T-helper 17 cell (primary cell): ENCODE data around the gene TREH. TPM values are rescaled to one million over a fixed set of nuclear protein-coding genes. Genes with fewer than 3 reads are reported as not detected.
"Not testable (repeated sequence)": the region's sequence is repeated elsewhere in the genome, so short reads cannot be mapped to it uniquely, and the experiment has no call there.

Experiments used
- ATAC-seq: fragments of 150-1000 bp; cut with Tn5 transposase; 2 replicates; pipeline ENCODE4 v1.10.0; 2021; ENCODE audit warnings: mild to moderate bottlenecking, moderate library complexity
- DNase-seq, 3 donors: peaks; one replicate each; pipeline versions ENCODE4 v3.0.0 to v3.0.0-alpha.2; 2020 to 2021
- H3K9me3 ChIP-seq: one replicate; pipeline ENCODE4 v1.7.0; 2013; ENCODE audit warnings: low read length, mild to moderate bottlenecking; ENCODE audit not compliant: control insufficient read depth, poor library complexity, severe bottlenecking
- H3K27ac Mint-ChIP-seq: one replicate; pipeline ENCODE4 v1.8.0; 2022; ENCODE audit warnings: mild to moderate bottlenecking, moderate library complexity, mixed read lengths
- H3K27me3 Mint-ChIP-seq: one replicate; pipeline ENCODE4 v1.8.0; 2022; ENCODE audit warnings: mixed read lengths
- H3K36me3 Mint-ChIP-seq: one replicate; pipeline ENCODE4 v1.8.0; 2022; ENCODE audit warnings: low read depth, mixed read lengths
- H3K4me1 Mint-ChIP-seq: one replicate; pipeline ENCODE4 v1.8.0; 2022; ENCODE audit warnings: mild to moderate bottlenecking, mixed read lengths
- H3K4me3 Mint-ChIP-seq: one replicate; pipeline ENCODE4 v1.8.0; 2022; ENCODE audit warnings: mild to moderate bottlenecking, moderate library complexity, mixed read lengths
- total RNA-seq, 4 donors: library from RNA in 2 of 4; stranded (reverse) in 2 of 4; gene quantifications; one replicate each; pipeline ENCODE4 v1.2.3 and lab custom pipeline; 2022 to 2026

Gene TREH
- total RNA-seq, 2 donors from 2014 or later: not detected

DNA sequence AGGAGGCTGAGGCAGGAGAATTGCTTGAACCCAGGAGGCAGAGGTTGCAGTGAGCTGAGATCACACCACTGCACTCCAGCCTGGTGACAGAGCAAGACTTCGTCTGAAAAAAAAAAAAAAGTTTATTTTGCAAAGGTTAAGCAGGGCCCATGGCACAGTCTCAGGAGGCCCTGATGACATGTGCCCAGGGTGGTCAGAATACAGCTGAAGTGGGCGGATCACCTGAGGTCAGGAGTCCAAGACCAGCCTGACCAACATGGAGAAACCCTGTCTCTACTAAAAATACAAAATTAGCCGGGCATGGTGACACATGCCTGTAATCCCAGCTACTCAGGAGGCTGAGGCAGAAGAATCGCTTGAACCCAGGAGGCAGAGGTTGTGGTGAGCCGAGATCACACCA is 35.0 kb upstream of the TREH start:
- H3K36me3 Mint-ChIP-seq, DNase-seq, ATAC-seq, H3K27ac Mint-ChIP-seq, H3K27me3 Mint-ChIP-seq, H3K9me3 ChIP-seq, H3K4me3 Mint-ChIP-seq: not testable (repeated sequence)
- peaks cover 15% of the 10 kb centered on the region for H3K4me1 Mint-ChIP-seq

DNA sequence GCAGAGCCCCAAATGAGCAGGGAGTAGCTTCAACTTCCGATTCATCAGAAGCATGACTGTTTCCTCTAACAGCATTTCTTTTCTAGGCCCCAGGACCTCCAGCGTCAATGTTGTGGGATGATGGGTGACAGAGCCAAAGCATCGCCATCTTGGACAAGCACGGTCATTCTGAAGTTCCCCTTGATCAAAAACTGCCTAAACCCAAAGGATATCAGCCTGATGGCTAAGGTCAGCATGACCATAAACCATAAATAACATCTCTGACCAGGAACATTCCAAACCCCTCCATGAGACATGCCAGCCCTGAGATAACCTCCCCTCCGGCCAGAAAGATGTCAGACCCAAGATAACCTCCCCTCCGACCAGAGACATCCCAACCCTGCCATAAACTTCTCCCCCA is 28.8 kb upstream of the TREH start:
- ATAC-seq: no peak
- no peak overlapping the region for H3K4me3 Mint-ChIP-seq
- no peaks in the 10 kb centered on the region for H3K36me3 Mint-ChIP-seq
- peaks cover 19% of the 10 kb centered on the region for H3K4me1 Mint-ChIP-seq
- no peak overlapping the region for H3K27ac Mint-ChIP-seq
- DNase-seq: no peak
- no peaks in the 10 kb centered on the region for H3K27me3 Mint-ChIP-seq
- no peaks in the 10 kb centered on the region for H3K9me3 ChIP-seq

DNA sequence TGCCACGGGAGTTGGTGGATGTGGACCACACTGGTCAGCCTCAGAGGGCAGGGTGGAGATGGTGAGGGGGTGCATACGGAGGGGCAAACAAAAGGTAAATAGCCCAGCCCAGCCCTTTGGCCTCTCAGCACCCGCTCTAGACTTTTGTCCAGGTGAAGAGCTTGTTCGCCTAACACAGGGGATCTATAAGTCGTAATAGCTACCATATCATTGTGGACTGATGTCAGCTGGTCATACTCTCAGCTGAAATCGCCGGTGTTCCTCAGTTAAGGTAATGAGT is 27.0 kb upstream of the TREH start:
- Mint-ChIP-seq H3K4me1 (peaks cover 22% of the 10 kb centered on the region), H3K27ac (peak overlapping the region; percentile 94)

DNA sequence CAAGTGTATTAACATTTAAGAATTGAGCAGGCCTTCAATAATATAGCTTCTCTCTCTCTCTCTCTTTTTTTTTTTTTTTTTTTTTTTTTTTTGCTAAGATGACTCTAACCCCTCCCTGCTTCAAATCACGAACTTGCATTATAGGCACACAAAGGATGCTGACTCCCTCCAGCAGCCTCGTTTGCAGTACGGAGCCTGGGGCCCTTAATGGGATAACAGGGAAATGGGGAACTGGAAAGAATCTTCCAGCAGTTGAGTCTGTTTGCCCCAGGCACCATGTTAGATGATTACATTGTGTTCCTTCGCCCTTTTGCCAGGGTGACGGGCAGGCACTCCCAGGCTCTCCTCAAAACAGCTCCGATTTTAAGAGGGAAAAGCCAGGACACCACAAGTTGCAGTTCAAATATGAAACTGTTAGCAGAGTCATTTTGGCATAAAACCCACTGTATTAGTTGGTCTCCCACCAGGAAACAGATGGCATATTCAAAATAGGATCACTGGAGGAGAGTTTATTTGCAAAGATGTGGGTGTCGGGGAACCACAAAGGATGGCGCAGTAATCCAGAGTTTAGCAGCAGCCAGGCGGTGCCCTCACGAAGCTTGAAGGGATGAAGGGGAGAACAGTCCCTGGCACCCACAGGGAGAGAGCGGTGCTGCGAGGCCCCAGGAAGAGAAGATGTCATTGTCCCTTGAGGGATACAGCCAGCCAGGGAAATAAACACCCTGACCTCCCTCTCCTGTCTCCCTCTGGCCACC is 26.5 kb upstream of the TREH start:
- Mint-ChIP-seq H3K4me1 (peaks cover 22% of the 10 kb centered on the region), H3K27ac (peak overlapping the region; percentile 94), H3K27me3 (no peaks in the 10 kb centered on the region), H3K4me3 (peak overlapping the region; percentile 77), H3K36me3 (no peaks in the 10 kb centered on the region)
- no peaks in the 10 kb centered on the region for H3K9me3 ChIP-seq
- DNase-seq (no peak), ATAC-seq (no peak)

More for the DNA sequence above, 27.0 kb upstream of the TREH start:
- Mint-ChIP-seq H3K36me3 (no peaks in the 10 kb centered on the region), H3K27me3 (no peaks in the 10 kb centered on the region), H3K4me3 (no peak overlapping the region)
- ATAC-seq (no peak), DNase-seq (no peak)
- no peaks in the 10 kb centered on the region for H3K9me3 ChIP-seq

DNA sequence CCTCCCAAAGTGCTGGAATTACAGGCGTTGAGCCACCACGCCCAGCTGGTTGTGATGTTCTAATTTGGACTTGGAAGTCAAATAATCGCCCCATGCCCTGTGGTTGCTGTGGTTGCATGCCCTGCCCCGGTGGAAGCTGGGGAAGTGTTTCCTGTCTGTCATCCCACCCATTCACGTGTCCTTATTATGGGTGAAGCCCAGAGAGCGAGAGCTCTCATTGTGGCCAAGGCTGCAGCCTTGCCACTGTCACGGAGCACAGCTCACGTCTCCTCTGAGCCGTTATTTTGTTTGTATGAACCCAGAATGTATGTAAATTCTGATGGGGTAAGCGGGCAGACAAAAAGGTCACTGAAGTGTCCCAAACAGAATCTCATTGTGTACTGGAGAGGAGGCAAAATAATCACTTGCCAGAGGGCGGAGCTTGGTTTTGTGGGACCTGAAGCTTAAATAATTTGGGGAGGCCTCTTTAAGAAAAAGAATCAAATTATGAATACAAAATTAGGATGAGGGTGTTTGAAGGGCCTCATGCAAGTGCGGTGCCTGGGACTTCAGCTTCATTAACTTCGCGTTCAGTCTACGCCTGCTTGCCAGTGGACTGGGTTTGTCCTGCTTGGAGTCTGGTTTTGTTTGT is 25.8 kb upstream of the TREH start:
- Mint-ChIP-seq H3K36me3 (no peaks in the 10 kb centered on the region), H3K27ac (peak overlapping the region; percentile 94), H3K4me1 (peaks cover 25% of the 10 kb centered on the region), H3K4me3 (peak overlapping the region; percentile 77), H3K27me3 (no peaks in the 10 kb centered on the region)
- ATAC-seq: peak; percentile 82
- no peaks in the 10 kb centered on the region for H3K9me3 ChIP-seq
- DNase-seq: peak in 1 of 3 donors; percentile 19

DNA sequence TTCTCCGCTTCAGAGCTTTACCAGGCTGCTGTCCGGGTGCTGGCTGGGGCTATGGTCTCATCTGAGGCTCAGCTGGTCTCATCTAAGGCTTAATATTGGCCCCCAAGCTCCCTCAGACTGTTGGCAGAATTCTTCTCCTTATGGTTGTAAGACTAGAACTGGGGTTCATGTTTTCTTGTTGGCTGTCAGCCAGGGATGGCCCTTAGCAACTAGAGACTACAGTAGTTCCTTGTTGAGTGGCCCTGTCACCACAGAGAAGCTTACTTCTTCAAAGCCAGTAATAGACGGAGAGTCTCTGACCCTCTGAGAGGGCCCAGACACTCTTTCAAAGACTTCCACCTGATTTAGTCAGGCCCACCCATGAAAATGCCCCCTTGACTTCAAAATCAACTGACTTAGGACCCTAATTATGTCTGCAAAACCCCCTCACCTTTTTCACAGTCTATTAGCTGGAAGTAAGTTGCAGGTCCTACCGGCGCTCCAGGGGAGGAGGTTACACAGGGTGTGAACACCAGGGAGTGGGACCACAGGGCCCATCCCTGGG is 24.2 kb upstream of the TREH start:
- no peaks in the 10 kb centered on the region for H3K9me3 ChIP-seq
- H3K36me3 Mint-ChIP-seq: no peaks in the 10 kb centered on the region
- H3K27ac Mint-ChIP-seq: peak overlapping the region; percentile 94
- ATAC-seq (no peak), DNase-seq (no peak)
- H3K4me3 Mint-ChIP-seq: peak overlapping the region; percentile 31
- H3K4me1 Mint-ChIP-seq: peaks cover 30% of the 10 kb centered on the region
- H3K27me3 Mint-ChIP-seq: no peaks in the 10 kb centered on the region

DNA sequence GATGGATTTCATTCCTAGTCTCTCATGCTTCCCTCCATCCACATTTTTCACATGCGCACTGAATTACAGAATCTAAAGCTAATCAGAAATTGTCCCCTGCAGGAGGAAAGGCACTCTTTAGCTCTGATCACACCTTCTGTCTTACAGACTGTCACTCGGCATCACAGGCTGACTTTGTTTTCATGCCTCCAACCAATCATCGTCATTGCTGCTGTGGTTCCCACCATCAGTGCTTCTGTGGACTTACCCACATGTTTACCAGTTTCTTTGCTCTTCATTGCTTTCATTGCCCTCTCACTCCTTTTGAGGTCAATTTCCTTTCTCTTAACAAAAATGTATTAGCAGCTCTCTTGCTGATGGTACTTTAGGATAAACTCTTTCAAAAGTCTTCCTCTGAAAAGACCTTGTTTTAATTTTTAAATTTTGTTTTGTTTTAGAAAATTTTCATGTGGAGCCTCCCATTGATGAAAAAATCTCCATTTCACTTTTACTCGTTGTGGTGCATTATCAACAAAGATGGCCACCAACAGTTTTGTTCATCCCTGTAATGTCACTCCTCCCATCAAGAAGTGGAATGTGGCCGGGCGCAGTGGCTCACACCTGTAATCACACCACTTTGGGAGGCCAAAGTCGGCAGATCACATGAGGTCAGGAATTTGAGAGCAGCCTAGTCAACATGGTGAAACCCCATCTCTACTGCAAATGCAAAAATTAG is 20.2 kb upstream of the TREH start:
- no peaks in the 10 kb centered on the region for H3K27me3 Mint-ChIP-seq
- H3K36me3 Mint-ChIP-seq: no peaks in the 10 kb centered on the region
- ATAC-seq (peak; percentile 97), DNase-seq (peak in 2 of 3 donors; percentile 42 to 49)
- peaks cover 23% of the 10 kb centered on the region for H3K4me1 Mint-ChIP-seq
- H3K27ac Mint-ChIP-seq: peak overlapping the region; percentile 96
- H3K4me3 Mint-ChIP-seq: peak overlapping the region; percentile 80
- H3K9me3 ChIP-seq: no peaks in the 10 kb centered on the region

DNA sequence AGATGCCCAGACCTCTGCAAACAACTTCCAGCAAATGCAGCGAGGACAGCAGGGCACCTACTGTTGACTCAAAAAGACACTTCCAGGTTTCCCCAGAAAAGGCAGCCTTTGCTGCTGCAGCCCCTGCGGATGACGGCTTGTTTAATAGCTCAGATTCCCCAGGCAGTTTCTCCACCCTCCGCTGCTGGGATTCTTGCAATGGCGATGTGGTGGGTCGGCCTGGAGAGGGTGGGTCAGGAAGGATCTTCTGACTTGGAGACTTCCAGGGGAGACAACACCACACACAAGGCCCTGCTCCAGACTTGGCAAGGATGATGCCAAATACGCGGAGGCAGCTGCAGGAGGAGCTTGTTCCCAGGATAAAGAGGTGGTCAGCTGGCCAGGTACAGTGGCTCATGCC is 17.9 kb upstream of the TREH start:
- Mint-ChIP-seq H3K27me3 (no peaks in the 10 kb centered on the region), H3K4me3 (no peak overlapping the region), H3K27ac (peak overlapping the region; percentile 96), H3K4me1 (peaks cover 38% of the 10 kb centered on the region), H3K36me3 (no peaks in the 10 kb centered on the region)
- no peaks in the 10 kb centered on the region for H3K9me3 ChIP-seq
- ATAC-seq (no peak), DNase-seq (no peak)

DNA sequence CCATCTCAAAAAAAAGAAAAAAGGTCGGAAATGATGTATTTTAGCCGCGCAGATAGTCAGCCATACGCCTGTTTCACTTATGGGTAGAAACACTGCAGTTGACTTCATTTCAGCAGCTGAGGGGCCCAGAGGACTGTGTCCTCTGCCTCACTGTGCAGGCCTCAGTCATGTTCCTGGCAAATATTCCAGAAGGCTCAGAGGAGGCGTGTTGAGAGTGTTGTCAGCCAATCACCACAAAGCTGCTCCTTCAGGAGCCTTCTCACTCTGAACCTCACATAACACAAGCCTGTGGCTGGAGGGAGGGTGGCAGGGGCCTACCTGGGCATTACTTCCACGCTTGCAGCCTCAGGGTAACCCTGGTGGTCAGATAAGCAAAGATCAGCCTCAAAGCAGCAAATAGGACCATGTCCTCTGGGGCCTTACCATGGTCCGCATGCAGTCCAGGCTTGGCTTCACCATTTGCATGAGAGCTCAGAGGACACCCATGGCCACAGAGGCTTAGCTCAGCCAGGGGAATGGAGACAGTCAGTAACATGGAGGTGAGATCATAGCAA is 17.3 kb upstream of the TREH start:
- Mint-ChIP-seq H3K4me1 (peaks cover 41% of the 10 kb centered on the region), H3K27ac (peak overlapping the region; percentile 96), H3K4me3 (peak overlapping the region; percentile 9)

DNA sequence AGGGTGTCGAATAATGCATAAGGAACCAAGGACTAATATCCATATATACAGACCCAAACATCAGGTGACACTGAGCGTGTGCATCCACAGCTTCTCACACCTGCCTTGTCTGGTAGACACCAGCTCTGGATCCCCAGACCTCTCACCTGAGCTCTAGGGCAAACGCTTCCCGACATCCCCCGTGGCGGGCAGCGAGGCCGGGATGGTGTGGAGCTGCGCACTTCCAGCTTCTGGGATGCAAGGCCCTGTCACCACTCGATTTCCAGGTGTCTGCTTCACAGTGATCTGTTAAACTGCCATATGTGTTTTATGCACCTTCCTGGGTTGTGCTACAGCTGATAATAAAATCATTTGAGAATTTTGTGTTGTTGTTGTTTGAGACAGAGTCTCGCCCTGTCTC is 15.3 kb upstream of the TREH start:
- ATAC-seq: no peak
- Mint-ChIP-seq H3K4me3 (no peak overlapping the region), H3K36me3 (no peaks in the 10 kb centered on the region), H3K27me3 (no peaks in the 10 kb centered on the region), H3K4me1 (peaks cover 46% of the 10 kb centered on the region), H3K27ac (peak overlapping the region; percentile 85)
- DNase-seq: no peak
- H3K9me3 ChIP-seq: no peaks in the 10 kb centered on the region

More for the DNA sequence above, 17.3 kb upstream of the TREH start:
- Mint-ChIP-seq H3K36me3 (no peaks in the 10 kb centered on the region), H3K27me3 (no peaks in the 10 kb centered on the region)
- ATAC-seq (no peak), DNase-seq (no peak)
- no peaks in the 10 kb centered on the region for H3K9me3 ChIP-seq

DNA sequence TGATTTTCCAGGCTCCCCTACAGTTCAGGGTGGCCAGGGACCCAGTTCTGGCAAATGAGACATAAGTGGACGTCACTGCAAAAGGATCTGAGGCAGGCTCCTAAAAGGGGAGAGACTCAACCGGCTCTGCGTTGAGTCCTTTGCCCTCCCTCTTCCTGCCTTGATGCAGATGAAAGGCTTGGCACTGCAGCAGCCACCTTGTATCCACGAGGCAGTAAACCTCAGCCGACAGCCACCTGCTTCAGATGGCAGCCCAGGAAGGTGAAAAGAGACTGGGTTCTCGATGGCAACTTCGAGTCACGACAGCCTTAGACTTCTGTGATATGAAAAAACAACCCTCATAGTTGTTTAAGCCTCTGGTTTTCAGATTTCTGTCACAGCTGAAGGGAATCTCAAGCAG is 14.7 kb upstream of the TREH start:
- ATAC-seq: no peak
- no peak for DNase-seq
- H3K4me3 Mint-ChIP-seq: no peak overlapping the region
- no peaks in the 10 kb centered on the region for H3K36me3 Mint-ChIP-seq
- no peaks in the 10 kb centered on the region for H3K27me3 Mint-ChIP-seq
- no peaks in the 10 kb centered on the region for H3K9me3 ChIP-seq
- H3K27ac Mint-ChIP-seq: peak overlapping the region; percentile 85
- peaks cover 42% of the 10 kb centered on the region for H3K4me1 Mint-ChIP-seq

DNA sequence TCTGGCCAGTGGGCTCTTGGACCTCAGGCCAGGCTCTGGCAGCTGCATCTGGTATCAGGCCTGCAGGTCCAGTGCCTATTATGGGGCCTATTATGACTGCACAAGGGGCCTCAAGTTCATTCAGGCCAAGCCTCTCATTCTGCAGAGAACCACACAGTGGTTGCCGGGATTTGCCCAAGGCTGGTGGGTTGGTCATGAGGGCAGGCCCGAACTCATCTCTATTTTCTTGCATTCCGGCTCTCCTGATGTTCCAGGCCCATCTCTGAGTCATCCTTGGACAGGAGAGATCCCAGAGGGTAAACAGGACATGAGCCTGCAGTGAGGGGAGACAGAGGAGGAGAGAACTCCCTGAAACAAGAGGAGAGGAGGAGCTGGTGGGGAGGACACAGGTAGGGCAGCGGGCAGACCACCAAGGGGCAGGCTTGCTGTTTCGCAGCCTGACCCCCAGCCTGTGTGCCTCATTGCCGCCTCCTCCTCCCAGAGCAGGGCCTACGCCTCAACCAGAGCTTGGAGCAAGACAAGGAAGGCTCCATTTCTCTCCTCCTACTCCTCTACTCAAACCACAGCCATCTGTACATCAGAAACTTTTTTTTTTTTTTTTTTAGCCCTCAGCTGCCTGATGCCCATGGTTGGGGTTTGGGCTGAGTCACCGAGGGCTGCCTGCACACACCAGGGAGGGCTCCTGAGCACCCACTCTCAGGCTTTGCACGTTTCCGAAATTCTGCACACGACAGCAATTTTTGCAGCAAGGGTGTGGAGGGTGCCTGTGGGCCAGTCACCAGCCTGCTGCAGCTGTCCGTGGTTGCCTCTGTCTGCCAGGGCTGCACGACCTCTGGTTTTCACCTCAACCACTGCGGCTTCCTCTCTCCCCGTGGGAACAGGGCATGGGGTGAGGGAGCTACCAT is 12.7 kb upstream of the TREH start:
- H3K4me1 Mint-ChIP-seq: peaks cover 47% of the 10 kb centered on the region
- H3K9me3 ChIP-seq: no peaks in the 10 kb centered on the region
- ATAC-seq: peak; percentile 65
- peak in 2 of 3 donors; percentile 18 to 60 for DNase-seq
- peak overlapping the region; percentile 78 for H3K4me3 Mint-ChIP-seq
- H3K36me3 Mint-ChIP-seq: no peaks in the 10 kb centered on the region
- H3K27ac Mint-ChIP-seq: peak overlapping the region; percentile 85
- H3K27me3 Mint-ChIP-seq: no peaks in the 10 kb centered on the region
